Retina (tissue), 1 donor: ENCODE results near the gene TSPEAR.

Experiments used
- DNase-seq: peaks from one replicate; pipeline ENCODE4 v3.0.0-alpha.2; 2016

The TSPEAR gene

GRCh38 chr21:44535963-44536362 lies 175.4 kb downstream of the TSPEAR start:
- DNase-seq: no peak

- DNase-seq: no peak
Observed at GRCh38 chr21:44534688-44535087, 176.7 kb downstream of the TSPEAR start.

- DNase-seq: no peak
Observed at GRCh38 chr21:44533891-44534627, 177.3 kb downstream of the TSPEAR start.

- no peak for DNase-seq
Observed at GRCh38 chr21:44533121-44533890, 178.1 kb downstream of the TSPEAR start.

- no peak for DNase-seq
Observed at GRCh38 chr21:44532712-44533111, 178.7 kb downstream of the TSPEAR start.

- no peak for DNase-seq
Observed at GRCh38 chr21:44531606-44532564, 179.5 kb downstream of the TSPEAR start.

GRCh38 chr21:44530903-44531605 lies 180.3 kb downstream of the TSPEAR start:
- DNase-seq: no peak

GRCh38 chr21:44530221-44530902 lies 181.0 kb downstream of the TSPEAR start:
- no peak for DNase-seq

GRCh38 chr21:44529503-44530125 lies 181.8 kb downstream of the TSPEAR start:
- no peak for DNase-seq

- DNase-seq: no peak
Observed at GRCh38 chr21:44529011-44529421, 182.4 kb downstream of the TSPEAR start.

- DNase-seq: no peak
Observed at GRCh38 chr21:44528634-44528995, 182.8 kb downstream of the TSPEAR start.

GRCh38 chr21:44527983-44528633 lies 183.3 kb downstream of the TSPEAR start:
- DNase-seq: no peak

GRCh38 chr21:44527156-44527982 lies 184.0 kb downstream of the TSPEAR start:
- DNase-seq: no peak

- DNase-seq: no peak
Observed at GRCh38 chr21:44526096-44526997, 185.0 kb downstream of the TSPEAR start.

- DNase-seq: no peak
Observed at GRCh38 chr21:44525391-44526095, 185.8 kb downstream of the TSPEAR start.

GRCh38 chr21:44524414-44525371 lies 186.7 kb downstream of the TSPEAR start:
- DNase-seq: no peak
